ENCODE measurements around the gene TMEM39B. TPM values are rescaled to one million over a fixed set of nuclear protein-coding genes. Genes with fewer than 3 reads are reported as not detected.

Gene TMEM39B
- total RNA-seq, 1 experiment from 2014 or later: 18.8 TPM

DNA sequence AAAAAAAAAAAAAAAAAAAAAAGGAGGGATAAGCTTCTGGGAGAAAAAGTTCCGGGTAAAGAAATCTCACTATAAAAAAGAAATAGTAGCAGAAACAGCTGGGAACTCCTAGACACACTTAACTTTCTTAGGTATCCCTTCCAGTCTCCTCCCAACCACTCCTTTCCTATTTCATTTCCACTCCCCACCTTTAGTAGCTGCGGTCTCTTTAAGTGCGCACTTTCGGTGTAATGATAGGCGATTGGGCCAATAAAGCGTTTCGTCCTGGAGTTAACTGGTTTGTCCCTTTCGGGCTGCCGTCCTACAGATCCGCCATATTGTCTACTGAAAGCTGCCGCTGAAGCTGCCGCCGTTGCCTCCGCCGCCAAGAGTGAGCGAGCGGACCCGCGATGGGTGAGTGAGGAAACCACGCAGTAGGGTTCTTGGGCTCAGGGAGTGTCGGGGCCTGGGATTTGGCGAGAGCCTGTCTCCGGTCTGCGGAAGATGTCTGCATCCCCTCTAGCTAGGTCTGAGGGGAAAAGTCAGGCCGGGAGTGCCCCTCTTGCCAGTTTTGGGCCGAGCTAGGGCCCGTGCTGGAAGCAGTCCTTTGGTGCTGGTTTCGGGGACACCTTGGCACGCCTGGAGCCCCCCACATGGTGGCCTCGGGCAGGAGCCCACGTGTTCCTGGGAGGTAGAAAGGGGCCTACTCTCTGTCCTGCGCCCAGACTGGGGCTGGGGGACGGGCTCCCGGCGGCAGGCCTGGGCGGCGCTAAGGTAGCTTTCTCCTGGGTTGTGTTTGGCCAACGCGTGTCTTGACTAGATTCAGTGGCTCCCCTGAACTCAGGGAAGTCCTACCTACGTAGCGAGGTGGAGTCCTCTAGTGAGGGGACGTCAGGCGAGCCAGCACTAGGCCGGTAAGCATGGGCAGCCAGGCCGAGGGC, 35.3 kb downstream of the TMEM39B start, which contains the start of gene KPNA6 (continued):
- TF ChIP-seq AR (CRISPR knock-in tag; IDR thresholded peaks at IDR 0.05): no peak
- no peak for TF ChIP-seq RORB (CRISPR knock-in tag; IDR thresholded peaks at IDR 0.05)
- peak; percentile 37; the same call in 1 of the 2 replicates for TF ChIP-seq TEAD1 (CRISPR knock-in tag; IDR thresholded peaks at IDR 0.05)
- TF ChIP-seq ATF1 (CRISPR knock-in tag; IDR thresholded peaks at IDR 0.05): peak; percentile 69; the same call in 1 of the 2 replicates
- TF ChIP-seq MXD4 (CRISPR knock-in tag; IDR thresholded peaks at IDR 0.05; ENCODE audit: borderline replicate concordance): no peak
- 0 out of 2 replicates have a peak, but pooled peaks have one; percentile 15 for TF ChIP-seq ZNF317 (CRISPR knock-in tag; IDR thresholded peaks at IDR 0.05; ENCODE audit: borderline replicate concordance, low read depth)
- TF ChIP-seq AFF4 (CRISPR knock-in tag; IDR thresholded peaks at IDR 0.05; ENCODE audit: borderline replicate concordance): no peak
- TF ChIP-seq, protein P1, sequence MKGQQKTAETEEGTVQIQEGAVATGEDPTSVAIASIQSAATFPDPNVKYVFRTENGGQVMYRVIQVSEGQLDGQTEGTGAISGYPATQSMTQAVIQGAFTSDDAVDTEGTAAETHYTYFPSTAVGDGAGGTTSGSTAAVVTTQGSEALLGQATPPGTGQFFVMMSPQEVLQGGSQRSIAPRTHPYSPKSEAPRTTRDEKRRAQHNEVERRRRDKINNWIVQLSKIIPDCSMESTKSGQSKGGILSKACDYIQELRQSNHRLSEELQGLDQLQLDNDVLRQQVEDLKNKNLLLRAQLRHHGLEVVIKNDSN (CRISPR knock-in tag; IDR thresholded peaks at IDR 0.05): no peak; the same call in 1 of the 2 replicates
- TF ChIP-seq ZNF263 (CRISPR knock-in tag; IDR thresholded peaks at IDR 0.05; ENCODE audit: low read depth): no peak
- TF ChIP-seq ZBTB21 (CRISPR knock-in tag; IDR thresholded peaks at IDR 0.05; ENCODE audit: borderline replicate concordance): no peak
- TF ChIP-seq, protein P2, sequence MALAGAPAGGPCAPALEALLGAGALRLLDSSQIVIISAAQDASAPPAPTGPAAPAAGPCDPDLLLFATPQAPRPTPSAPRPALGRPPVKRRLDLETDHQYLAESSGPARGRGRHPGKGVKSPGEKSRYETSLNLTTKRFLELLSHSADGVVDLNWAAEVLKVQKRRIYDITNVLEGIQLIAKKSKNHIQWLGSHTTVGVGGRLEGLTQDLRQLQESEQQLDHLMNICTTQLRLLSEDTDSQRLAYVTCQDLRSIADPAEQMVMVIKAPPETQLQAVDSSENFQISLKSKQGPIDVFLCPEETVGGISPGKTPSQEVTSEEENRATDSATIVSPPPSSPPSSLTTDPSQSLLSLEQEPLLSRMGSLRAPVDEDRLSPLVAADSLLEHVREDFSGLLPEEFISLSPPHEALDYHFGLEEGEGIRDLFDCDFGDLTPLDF (CRISPR knock-in tag; IDR thresholded peaks at IDR 0.05): no peak
- no peak for TF ChIP-seq NFYB (CRISPR knock-in tag; conservative IDR thresholded peaks at IDR 0.05; ENCODE audit: low read depth)
- 0 out of 2 replicates have a peak, but pooled peaks have one; percentile 16 for TF ChIP-seq GABPB1 (CRISPR knock-in tag; IDR thresholded peaks at IDR 0.05)
- no peak for TF ChIP-seq SOX15 (CRISPR knock-in tag; IDR thresholded peaks at IDR 0.05)
- 0 out of 2 replicates have a peak, but pooled peaks have one; percentile 19 for TF ChIP-seq JUN (CRISPR knock-in tag; IDR thresholded peaks at IDR 0.05)
- TF ChIP-seq ETV6 (CRISPR knock-in tag; IDR thresholded peaks at IDR 0.05): peak; percentile 84; the same call in 1 of the 2 replicates
- TF ChIP-seq, protein P3, sequence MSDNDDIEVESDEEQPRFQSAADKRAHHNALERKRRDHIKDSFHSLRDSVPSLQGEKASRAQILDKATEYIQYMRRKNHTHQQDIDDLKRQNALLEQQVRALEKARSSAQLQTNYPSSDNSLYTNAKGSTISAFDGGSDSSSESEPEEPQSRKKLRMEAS (CRISPR knock-in tag; IDR thresholded peaks at IDR 0.05): peak; percentile 69; the same call in 1 of the 2 replicates
- TF ChIP-seq FOXK1 (CRISPR knock-in tag; IDR thresholded peaks at IDR 0.05): peak; percentile 70
- no peak for TF ChIP-seq TEAD4 (CRISPR knock-in tag; IDR thresholded peaks at IDR 0.05)
- TF ChIP-seq KAT7 (CRISPR knock-in tag; IDR thresholded peaks at IDR 0.05; ENCODE audit: borderline replicate concordance): peak; percentile 68; the same call in 1 of the 2 replicates
- TF ChIP-seq, protein P4, sequence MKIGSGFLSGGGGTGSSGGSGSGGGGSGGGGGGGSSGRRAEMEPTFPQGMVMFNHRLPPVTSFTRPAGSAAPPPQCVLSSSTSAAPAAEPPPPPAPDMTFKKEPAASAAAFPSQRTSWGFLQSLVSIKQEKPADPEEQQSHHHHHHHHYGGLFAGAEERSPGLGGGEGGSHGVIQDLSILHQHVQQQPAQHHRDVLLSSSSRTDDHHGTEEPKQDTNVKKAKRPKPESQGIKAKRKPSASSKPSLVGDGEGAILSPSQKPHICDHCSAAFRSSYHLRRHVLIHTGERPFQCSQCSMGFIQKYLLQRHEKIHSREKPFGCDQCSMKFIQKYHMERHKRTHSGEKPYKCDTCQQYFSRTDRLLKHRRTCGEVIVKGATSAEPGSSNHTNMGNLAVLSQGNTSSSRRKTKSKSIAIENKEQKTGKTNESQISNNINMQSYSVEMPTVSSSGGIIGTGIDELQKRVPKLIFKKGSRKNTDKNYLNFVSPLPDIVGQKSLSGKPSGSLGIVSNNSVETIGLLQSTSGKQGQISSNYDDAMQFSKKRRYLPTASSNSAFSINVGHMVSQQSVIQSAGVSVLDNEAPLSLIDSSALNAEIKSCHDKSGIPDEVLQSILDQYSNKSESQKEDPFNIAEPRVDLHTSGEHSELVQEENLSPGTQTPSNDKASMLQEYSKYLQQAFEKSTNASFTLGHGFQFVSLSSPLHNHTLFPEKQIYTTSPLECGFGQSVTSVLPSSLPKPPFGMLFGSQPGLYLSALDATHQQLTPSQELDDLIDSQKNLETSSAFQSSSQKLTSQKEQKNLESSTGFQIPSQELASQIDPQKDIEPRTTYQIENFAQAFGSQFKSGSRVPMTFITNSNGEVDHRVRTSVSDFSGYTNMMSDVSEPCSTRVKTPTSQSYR (CRISPR knock-in tag; IDR thresholded peaks at IDR 0.05): 0 out of 2 replicates have a peak, but pooled peaks have one; percentile 53
- no peak for TF ChIP-seq CREB1 (CRISPR knock-in tag; IDR thresholded peaks at IDR 0.05)
- TF ChIP-seq, protein P5, sequence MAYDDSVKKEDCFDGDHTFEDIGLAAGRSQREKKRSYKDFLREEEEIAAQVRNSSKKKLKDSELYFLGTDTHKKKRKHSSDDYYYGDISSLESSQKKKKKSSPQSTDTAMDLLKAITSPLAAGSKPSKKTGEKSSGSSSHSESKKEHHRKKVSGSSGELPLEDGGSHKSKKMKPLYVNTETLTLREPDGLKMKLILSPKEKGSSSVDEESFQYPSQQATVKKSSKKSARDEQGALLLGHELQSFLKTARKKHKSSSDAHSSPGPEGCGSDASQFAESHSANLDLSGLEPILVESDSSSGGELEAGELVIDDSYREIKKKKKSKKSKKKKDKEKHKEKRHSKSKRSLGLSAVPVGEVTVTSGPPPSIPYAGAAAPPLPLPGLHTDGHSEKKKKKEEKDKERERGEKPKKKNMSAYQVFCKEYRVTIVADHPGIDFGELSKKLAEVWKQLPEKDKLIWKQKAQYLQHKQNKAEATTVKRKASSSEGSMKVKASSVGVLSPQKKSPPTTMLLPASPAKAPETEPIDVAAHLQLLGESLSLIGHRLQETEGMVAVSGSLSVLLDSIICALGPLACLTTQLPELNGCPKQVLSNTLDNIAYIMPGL (CRISPR knock-in tag; IDR thresholded peaks at IDR 0.05): peak; percentile 85
